WTC11 (cell line): ENCODE data around the gene SULF2. TPM values are rescaled to one million over a fixed set of nuclear protein-coding genes. Genes with fewer than 3 reads are reported as not detected.

Experiments
- ATAC-seq: fragments of 200-7000 bp; cut with Tn5 transposase; 2 replicates; pipeline ENCODE4 v1.10.0; 2021; ENCODE audit warnings: mild to moderate bottlenecking, moderate library complexity
- CTCF ChIA-PET: fragments of 300-600 bp; sonication (Branson Sonifier 250); formaldehyde crosslinking; loops from one replicate; lab custom pipeline; 2021; ENCODE audit warnings: antibody characterized with exemption; lab: Charles Lee
- POLR2A ChIA-PET: fragments of 350-600 bp; sonication (Branson Sonifier 250); formaldehyde crosslinking; loops from one replicate; lab custom pipeline; 2021; ENCODE audit warnings: antibody characterized with exemption; lab: Charles Lee
- DNase-seq: peaks from one replicate; pipeline ENCODE4 v3.0.0; 2021; ENCODE audit warnings: low spot score
- H3K27ac Mint-ChIP-seq: 2 replicates; pipeline ENCODE4 v1.8.0; 2021; ENCODE audit warnings: mixed read lengths
- H3K27me3 Mint-ChIP-seq: 2 replicates; pipeline ENCODE4 v1.8.0; 2021; ENCODE audit warnings: low read depth, mild to moderate bottlenecking, moderate library complexity, mixed read lengths
- H3K36me3 Mint-ChIP-seq: 2 replicates; pipeline ENCODE4 v1.8.0; 2021; ENCODE audit warnings: mixed read lengths
- H3K4me1 Mint-ChIP-seq: 2 replicates; pipeline ENCODE4 v1.8.0; 2022; ENCODE audit warnings: mixed read lengths
- H3K4me3 Mint-ChIP-seq: 2 replicates; pipeline ENCODE4 v1.8.0; 2021; ENCODE audit warnings: mild to moderate bottlenecking, moderate library complexity, mixed read lengths
- H3K9me3 Mint-ChIP-seq: 2 replicates; pipeline ENCODE4 v1.8.0; 2021; ENCODE audit warnings: mixed read lengths
- PRRX2 ChIP-seq: fragments of 250-450 bp; sonication (Bioruptor Pico); IDR thresholded peaks from 2 replicates; pipeline ENCODE4 v1.8.0; 2021; ENCODE audit warnings: mild to moderate bottlenecking
- SOX15 ChIP-seq: fragments of 250-450 bp; sonication (Bioruptor Pico); IDR thresholded peaks from 2 replicates; pipeline ENCODE4 v1.9.0; 2021; ENCODE audit warnings: mild to moderate bottlenecking
- ZNF317 ChIP-seq: sonication (generic); formaldehyde crosslinking; IDR thresholded peaks from 2 replicates; pipeline ENCODE4 v1.8.1; 2023; ENCODE audit warnings: low read depth, mild to moderate bottlenecking, moderate library complexity, missing genetic modification reagents, borderline replicate concordance
- ZNF416 ChIP-seq: fragments of 250-450 bp; sonication (Bioruptor Pico); IDR thresholded peaks from 2 replicates; pipeline ENCODE4 v1.9.0; 2021; ENCODE audit warnings: mild to moderate bottlenecking, inconsistent platforms
- total RNA-seq: library from RNA; stranded (reverse); gene quantifications from 3 replicates; pipeline ENCODE4 v1.2.3, GENCODE V29; 2021
- TF ChIP-seq, protein P1 (sequence below): sonication (generic); formaldehyde crosslinking; IDR thresholded peaks from 2 replicates; pipeline ENCODE4 v1.8.1; 2023; ENCODE audit warnings: mild to moderate bottlenecking, missing genetic modification reagents, moderate library complexity
- TF ChIP-seq, protein P2 (sequence below): sonication (generic); formaldehyde crosslinking; conservative IDR thresholded peaks from 2 replicates; pipeline ENCODE4 v1.8.1; 2023; ENCODE audit warnings: mild to moderate bottlenecking, low read depth, missing genetic modification reagents, moderate library complexity
- TF ChIP-seq, protein P3 (sequence below): sonication (generic); formaldehyde crosslinking; IDR thresholded peaks from 2 replicates; pipeline ENCODE4 v1.8.1; 2022; ENCODE audit warnings: mild to moderate bottlenecking, missing genetic modification reagents, moderate library complexity, borderline replicate concordance
- TF ChIP-seq, protein P4 (sequence below): sonication (generic); formaldehyde crosslinking; conservative IDR thresholded peaks from 2 replicates; pipeline ENCODE4 v1.8.1; 2022; ENCODE audit warnings: mild to moderate bottlenecking, missing genetic modification reagents
- TF ChIP-seq, protein P5 (sequence below): sonication (generic); formaldehyde crosslinking; IDR thresholded peaks from 2 replicates; pipeline ENCODE4 v1.8.0; 2023; ENCODE audit warnings: missing genetic modification reagents, mild to moderate bottlenecking, borderline replicate concordance
- TF ChIP-seq, protein P6 (sequence below): sonication (generic); formaldehyde crosslinking; IDR thresholded peaks from 2 replicates; pipeline ENCODE4 v1.8.1; 2023; ENCODE audit warnings: mild to moderate bottlenecking, missing genetic modification reagents
- TF ChIP-seq, protein P7 (sequence below): sonication (generic); formaldehyde crosslinking; IDR thresholded peaks from 2 replicates; pipeline ENCODE4 v1.8.1; 2022; ENCODE audit warnings: missing genetic modification reagents, borderline replicate concordance
- TF ChIP-seq, protein P8 (sequence below): fragments of 250-450 bp; sonication (Bioruptor Pico); conservative IDR thresholded peaks from 2 replicates; pipeline ENCODE4 v1.9.0; 2021; ENCODE audit warnings: mild to moderate bottlenecking

SULF2 gene
- total RNA-seq, 1 experiment from 2014 or later = 36.0 TPM

DNA sequence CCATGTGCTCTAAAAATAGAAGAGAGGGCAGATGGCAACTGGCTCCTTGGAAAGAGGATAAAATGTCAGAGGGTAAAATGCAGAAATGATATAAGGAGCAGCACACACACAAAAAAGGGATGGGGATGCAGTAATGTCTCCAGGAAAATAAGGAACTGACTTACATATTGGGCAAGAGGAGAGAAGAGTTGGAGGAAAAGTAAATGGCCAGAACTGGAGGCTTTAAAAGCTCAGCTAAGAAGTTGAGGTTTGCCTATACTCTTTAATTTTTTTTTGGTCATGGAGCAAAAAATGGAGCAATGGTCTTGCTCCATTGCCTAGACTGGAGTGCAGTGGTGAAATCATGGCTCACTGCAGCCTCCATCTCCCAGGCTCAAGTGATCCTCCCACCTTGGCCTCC is 93.7 kb downstream of the SULF2 start:
- H3K36me3 Mint-ChIP-seq = peaks cover 43% of the 10 kb centered on the region
- no peak for ATAC-seq
- POLR2A ChIA-PET = no interaction called here
- peaks cover 43% of the 10 kb centered on the region for H3K9me3 Mint-ChIP-seq
- peaks cover 30% of the 10 kb centered on the region for H3K4me1 Mint-ChIP-seq
- peaks cover 7% of the 10 kb centered on the region for H3K27me3 Mint-ChIP-seq
- H3K27ac Mint-ChIP-seq = no peak overlapping the region
- DNase-seq = no peak
- no peak overlapping the region for H3K4me3 Mint-ChIP-seq
- TF ChIP-seq, protein P1, sequence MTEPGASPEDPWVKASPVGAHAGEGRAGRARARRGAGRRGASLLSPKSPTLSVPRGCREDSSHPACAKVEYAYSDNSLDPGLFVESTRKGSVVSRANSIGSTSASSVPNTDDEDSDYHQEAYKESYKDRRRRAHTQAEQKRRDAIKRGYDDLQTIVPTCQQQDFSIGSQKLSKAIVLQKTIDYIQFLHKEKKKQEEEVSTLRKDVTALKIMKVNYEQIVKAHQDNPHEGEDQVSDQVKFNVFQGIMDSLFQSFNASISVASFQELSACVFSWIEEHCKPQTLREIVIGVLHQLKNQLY (CRISPR knock-in tag) = no peak
- TF ChIP-seq, protein P2, sequence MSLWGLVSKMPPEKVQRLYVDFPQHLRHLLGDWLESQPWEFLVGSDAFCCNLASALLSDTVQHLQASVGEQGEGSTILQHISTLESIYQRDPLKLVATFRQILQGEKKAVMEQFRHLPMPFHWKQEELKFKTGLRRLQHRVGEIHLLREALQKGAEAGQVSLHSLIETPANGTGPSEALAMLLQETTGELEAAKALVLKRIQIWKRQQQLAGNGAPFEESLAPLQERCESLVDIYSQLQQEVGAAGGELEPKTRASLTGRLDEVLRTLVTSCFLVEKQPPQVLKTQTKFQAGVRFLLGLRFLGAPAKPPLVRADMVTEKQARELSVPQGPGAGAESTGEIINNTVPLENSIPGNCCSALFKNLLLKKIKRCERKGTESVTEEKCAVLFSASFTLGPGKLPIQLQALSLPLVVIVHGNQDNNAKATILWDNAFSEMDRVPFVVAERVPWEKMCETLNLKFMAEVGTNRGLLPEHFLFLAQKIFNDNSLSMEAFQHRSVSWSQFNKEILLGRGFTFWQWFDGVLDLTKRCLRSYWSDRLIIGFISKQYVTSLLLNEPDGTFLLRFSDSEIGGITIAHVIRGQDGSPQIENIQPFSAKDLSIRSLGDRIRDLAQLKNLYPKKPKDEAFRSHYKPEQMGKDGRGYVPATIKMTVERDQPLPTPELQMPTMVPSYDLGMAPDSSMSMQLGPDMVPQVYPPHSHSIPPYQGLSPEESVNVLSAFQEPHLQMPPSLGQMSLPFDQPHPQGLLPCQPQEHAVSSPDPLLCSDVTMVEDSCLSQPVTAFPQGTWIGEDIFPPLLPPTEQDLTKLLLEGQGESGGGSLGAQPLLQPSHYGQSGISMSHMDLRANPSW (CRISPR knock-in tag) = no peak
- CTCF ChIA-PET = interaction anchor here (1.3 kb wide), 1 partner anchor 34 kb away, joined by 5 read pairs; no protein-coding TSS in a partner anchor

DNA sequence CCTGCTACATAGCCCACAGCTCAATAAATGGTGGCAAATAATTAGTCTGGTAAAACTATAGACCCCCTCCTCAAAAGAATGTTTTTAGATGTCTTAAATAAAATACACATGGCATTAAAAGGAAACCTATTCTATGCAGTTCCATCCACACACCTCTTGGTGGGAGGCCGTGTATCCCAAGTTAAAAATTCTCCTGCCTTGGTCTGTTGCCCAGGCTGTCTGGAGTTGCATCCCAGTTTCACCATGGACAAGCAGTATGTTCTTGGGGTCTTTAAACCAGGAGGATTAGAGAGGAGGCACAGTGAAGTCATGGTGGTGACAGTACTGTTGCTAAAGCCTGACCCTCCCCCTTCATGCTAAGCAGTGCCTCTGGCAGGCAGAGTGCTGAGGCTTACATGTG is 95.5 kb downstream of the SULF2 start:
- no peak for DNase-seq
- no peak for ATAC-seq
- POLR2A ChIA-PET = no interaction called here
- H3K27ac Mint-ChIP-seq = no peak overlapping the region
- no peak overlapping the region for H3K4me3 Mint-ChIP-seq
- TF ChIP-seq, protein P3, sequence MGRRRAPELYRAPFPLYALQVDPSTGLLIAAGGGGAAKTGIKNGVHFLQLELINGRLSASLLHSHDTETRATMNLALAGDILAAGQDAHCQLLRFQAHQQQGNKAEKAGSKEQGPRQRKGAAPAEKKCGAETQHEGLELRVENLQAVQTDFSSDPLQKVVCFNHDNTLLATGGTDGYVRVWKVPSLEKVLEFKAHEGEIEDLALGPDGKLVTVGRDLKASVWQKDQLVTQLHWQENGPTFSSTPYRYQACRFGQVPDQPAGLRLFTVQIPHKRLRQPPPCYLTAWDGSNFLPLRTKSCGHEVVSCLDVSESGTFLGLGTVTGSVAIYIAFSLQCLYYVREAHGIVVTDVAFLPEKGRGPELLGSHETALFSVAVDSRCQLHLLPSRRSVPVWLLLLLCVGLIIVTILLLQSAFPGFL (CRISPR knock-in tag) = no peak
- TF ChIP-seq SOX15 (CRISPR knock-in tag) (no peak), ZNF317 (CRISPR knock-in tag) (no peak), PRRX2 (no peak), ZNF416 (CRISPR knock-in tag) (no peak)
- TF ChIP-seq, protein P4, sequence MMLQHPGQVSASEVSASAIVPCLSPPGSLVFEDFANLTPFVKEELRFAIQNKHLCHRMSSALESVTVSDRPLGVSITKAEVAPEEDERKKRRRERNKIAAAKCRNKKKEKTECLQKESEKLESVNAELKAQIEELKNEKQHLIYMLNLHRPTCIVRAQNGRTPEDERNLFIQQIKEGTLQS (CRISPR knock-in tag) = no peak
- TF ChIP-seq, protein P5, sequence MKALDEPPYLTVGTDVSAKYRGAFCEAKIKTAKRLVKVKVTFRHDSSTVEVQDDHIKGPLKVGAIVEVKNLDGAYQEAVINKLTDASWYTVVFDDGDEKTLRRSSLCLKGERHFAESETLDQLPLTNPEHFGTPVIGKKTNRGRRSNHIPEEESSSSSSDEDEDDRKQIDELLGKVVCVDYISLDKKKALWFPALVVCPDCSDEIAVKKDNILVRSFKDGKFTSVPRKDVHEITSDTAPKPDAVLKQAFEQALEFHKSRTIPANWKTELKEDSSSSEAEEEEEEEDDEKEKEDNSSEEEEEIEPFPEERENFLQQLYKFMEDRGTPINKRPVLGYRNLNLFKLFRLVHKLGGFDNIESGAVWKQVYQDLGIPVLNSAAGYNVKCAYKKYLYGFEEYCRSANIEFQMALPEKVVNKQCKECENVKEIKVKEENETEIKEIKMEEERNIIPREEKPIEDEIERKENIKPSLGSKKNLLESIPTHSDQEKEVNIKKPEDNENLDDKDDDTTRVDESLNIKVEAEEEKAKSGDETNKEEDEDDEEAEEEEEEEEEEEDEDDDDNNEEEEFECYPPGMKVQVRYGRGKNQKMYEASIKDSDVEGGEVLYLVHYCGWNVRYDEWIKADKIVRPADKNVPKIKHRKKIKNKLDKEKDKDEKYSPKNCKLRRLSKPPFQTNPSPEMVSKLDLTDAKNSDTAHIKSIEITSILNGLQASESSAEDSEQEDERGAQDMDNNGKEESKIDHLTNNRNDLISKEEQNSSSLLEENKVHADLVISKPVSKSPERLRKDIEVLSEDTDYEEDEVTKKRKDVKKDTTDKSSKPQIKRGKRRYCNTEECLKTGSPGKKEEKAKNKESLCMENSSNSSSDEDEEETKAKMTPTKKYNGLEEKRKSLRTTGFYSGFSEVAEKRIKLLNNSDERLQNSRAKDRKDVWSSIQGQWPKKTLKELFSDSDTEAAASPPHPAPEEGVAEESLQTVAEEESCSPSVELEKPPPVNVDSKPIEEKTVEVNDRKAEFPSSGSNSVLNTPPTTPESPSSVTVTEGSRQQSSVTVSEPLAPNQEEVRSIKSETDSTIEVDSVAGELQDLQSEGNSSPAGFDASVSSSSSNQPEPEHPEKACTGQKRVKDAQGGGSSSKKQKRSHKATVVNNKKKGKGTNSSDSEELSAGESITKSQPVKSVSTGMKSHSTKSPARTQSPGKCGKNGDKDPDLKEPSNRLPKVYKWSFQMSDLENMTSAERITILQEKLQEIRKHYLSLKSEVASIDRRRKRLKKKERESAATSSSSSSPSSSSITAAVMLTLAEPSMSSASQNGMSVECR (CRISPR knock-in tag) = no peak
- TF ChIP-seq, protein P1 (CRISPR knock-in tag) = no peak
- TF ChIP-seq, protein P6, sequence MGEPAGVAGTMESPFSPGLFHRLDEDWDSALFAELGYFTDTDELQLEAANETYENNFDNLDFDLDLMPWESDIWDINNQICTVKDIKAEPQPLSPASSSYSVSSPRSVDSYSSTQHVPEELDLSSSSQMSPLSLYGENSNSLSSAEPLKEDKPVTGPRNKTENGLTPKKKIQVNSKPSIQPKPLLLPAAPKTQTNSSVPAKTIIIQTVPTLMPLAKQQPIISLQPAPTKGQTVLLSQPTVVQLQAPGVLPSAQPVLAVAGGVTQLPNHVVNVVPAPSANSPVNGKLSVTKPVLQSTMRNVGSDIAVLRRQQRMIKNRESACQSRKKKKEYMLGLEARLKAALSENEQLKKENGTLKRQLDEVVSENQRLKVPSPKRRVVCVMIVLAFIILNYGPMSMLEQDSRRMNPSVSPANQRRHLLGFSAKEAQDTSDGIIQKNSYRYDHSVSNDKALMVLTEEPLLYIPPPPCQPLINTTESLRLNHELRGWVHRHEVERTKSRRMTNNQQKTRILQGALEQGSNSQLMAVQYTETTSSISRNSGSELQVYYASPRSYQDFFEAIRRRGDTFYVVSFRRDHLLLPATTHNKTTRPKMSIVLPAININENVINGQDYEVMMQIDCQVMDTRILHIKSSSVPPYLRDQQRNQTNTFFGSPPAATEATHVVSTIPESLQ (CRISPR knock-in tag) = no peak
- TF ChIP-seq, protein P7, sequence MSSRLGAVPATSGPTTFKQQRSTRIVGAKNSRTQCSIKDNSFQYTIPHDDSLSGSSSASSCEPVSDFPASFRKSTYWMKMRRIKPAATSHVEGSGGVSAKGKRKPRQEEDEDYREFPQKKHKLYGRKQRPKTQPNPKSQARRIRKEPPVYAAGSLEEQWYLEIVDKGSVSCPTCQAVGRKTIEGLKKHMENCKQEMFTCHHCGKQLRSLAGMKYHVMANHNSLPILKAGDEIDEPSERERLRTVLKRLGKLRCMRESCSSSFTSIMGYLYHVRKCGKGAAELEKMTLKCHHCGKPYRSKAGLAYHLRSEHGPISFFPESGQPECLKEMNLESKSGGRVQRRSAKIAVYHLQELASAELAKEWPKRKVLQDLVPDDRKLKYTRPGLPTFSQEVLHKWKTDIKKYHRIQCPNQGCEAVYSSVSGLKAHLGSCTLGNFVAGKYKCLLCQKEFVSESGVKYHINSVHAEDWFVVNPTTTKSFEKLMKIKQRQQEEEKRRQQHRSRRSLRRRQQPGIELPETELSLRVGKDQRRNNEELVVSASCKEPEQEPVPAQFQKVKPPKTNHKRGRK (CRISPR knock-in tag) = no peak
- TF ChIP-seq, protein P8, sequence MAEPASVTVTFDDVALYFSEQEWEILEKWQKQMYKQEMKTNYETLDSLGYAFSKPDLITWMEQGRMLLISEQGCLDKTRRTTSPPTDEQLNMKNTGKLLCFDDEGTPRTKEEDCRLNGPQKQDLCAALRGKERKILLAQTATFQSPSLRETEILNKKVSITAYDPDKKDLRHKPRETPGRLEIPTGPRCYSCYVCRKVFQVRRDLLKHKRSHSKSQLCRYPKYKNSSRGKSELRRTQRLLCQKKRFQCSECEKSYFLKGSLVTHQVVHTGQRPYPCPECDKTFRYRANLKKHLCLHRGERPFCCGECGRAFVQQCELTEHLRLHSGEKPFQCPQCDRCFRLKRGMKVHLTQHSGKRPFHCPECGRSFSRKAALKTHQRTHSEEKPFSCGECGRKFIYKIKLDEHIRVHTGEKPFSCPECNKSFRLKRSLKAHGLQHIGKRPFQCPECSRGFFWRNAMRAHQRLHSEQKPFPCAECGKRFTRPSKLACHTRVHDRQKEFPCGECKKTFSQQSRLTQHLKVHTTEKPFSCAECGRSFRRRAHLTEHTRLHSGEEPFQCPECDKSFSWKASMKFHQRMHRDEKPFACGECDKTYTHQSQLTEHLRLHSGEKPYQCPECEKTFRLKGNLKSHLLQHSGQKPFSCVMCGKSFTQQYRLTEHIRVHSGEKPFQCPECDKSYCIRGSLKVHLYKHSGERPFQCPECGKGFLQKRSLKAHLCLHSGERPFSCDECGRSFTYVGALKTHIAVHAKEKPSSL (CRISPR knock-in tag) = no peak
- TF ChIP-seq, all 79 proteins: peak for 0
- Mint-ChIP-seq H3K4me1 (peaks cover 30% of the 10 kb centered on the region), H3K27me3 (peaks cover 7% of the 10 kb centered on the region), H3K9me3 (peaks cover 43% of the 10 kb centered on the region), H3K36me3 (peaks cover 43% of the 10 kb centered on the region)
- CTCF ChIA-PET = interaction anchor here (1.5 kb wide), 1 partner anchor 931 kb away, joined by 4 read pairs; no protein-coding TSS in a partner anchor
